Coronary artery (tissue), 2 donors: ENCODE data around the gene PAX5.

Experiments
- DNase-seq: peaks from one replicate; pipeline ENCODE4 v3.0.0-alpha.2; 2017; ENCODE audit warnings: low spot score
- H3K27ac ChIP-seq, 2 donors: fragments of 200-600 bp; sonication (generic); one replicate each; pipeline ENCODE4 v1.5.1; 2016 to 2019
- H3K4me3 ChIP-seq: fragments of 200-600 bp; sonication (generic); 2 replicates; pipeline ENCODE4 v1.5.1; 2016; ENCODE audit warnings: mild to moderate bottlenecking, moderate library complexity
- TF ChIP-seq, protein P1 (sequence below): fragments of 200-600 bp; sonication (generic); IDR thresholded peaks from one replicate; pipeline ENCODE4 v1.5.1; 2019; ENCODE audit warnings: antibody characterized with exemption

The PAX5 gene

DNA sequence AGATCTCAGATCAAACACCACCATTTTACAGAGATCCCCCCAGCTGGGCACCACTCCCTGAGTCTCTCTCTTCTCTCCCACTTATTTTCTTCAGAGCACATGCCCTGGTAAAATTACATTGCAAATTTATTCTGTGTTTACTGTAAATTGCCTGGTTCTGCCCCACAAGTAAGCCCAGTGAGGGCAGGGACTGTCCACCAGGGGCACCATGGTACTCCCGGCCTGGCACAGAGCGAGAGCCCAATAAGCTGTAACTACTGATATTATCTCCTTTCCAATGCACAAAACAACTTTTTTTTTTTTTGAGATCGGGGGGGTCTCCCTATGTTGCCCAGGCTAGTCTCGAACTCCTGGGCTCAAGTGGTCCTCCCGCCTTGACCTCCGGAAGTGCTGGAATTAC is 123.0 kb downstream of the PAX5 start:
- no peak for DNase-seq
- no peak overlapping the region for H3K27ac ChIP-seq
- H3K4me3 ChIP-seq, result no peak overlapping the region
- TF ChIP-seq, protein P1, sequence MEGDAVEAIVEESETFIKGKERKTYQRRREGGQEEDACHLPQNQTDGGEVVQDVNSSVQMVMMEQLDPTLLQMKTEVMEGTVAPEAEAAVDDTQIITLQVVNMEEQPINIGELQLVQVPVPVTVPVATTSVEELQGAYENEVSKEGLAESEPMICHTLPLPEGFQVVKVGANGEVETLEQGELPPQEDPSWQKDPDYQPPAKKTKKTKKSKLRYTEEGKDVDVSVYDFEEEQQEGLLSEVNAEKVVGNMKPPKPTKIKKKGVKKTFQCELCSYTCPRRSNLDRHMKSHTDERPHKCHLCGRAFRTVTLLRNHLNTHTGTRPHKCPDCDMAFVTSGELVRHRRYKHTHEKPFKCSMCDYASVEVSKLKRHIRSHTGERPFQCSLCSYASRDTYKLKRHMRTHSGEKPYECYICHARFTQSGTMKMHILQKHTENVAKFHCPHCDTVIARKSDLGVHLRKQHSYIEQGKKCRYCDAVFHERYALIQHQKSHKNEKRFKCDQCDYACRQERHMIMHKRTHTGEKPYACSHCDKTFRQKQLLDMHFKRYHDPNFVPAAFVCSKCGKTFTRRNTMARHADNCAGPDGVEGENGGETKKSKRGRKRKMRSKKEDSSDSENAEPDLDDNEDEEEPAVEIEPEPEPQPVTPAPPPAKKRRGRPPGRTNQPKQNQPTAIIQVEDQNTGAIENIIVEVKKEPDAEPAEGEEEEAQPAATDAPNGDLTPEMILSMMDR, result no peak

DNA sequence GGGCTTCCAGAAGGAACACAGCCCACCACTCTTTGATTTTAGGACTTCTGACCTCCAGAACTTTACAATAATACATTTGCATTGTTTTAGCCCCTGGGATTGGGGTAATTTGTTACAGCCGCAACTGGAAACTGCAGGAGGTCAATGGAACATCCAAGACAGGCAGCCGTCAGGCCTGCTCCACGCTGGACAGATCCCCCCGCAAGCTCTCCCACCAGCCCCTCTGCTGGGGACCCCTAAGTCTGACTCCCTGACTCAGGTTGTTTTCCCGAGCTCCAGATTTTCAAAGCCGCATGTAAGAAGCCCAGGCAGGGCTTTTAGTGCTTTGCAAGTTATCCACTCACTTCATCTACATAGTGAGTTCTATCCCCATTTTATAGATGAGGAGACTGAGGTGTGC is 127.6 kb downstream of the PAX5 start:
- no peak for DNase-seq
- TF ChIP-seq, protein P1, result no peak
- Histone ChIP-seq H3K4me3 (no peak overlapping the region), H3K27ac (no peak overlapping the region)

DNA sequence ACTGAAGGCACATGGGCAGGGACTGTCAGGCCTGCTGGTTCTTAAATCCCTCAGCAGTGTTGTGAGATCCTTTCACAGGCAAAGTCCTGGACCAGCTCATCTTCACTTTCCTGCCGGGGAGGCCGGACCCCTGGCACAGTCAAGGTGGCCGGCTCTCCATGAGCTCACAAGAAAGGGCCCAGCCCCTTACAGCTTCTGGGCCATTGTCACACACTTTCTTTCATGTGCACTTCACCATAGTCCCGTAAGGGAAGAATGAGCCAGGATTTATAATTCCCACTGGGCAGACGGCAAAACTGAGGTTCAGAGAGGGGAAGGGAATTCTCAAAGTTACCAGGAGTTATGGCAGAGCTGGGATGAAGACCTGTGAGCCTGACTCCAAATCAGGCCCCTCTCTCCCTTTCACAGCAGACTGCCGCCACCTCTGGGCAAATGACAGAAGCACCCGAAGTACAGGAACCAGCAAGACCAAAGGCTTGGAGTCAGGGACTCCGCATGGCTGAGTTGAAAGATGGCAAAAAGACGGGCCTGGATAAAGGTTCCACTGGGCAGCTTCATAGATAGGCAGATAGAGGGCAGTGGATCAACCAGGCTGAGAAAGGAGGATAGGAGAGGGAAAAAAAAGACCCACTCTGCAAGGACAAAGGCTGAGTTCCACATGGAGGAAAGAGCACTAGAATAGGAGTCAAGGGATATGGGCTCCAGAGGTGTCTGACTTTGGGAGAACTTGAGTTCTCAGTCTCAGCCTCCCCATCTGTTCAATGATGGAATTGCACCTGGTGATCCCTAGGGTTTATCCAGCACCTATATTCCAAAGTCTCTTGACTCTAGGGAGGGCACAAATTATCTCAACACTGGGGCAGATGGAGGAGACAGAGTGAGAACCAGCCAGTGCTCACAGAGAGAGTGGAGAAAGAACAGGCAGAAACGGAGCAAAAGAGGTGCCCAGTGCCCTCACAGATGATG is 128.7 kb downstream of the PAX5 start:
- TF ChIP-seq, protein P1, result no peak
- H3K4me3 ChIP-seq, result no peak overlapping the region
- H3K27ac ChIP-seq, result no peak overlapping the region
- no peak for DNase-seq

DNA sequence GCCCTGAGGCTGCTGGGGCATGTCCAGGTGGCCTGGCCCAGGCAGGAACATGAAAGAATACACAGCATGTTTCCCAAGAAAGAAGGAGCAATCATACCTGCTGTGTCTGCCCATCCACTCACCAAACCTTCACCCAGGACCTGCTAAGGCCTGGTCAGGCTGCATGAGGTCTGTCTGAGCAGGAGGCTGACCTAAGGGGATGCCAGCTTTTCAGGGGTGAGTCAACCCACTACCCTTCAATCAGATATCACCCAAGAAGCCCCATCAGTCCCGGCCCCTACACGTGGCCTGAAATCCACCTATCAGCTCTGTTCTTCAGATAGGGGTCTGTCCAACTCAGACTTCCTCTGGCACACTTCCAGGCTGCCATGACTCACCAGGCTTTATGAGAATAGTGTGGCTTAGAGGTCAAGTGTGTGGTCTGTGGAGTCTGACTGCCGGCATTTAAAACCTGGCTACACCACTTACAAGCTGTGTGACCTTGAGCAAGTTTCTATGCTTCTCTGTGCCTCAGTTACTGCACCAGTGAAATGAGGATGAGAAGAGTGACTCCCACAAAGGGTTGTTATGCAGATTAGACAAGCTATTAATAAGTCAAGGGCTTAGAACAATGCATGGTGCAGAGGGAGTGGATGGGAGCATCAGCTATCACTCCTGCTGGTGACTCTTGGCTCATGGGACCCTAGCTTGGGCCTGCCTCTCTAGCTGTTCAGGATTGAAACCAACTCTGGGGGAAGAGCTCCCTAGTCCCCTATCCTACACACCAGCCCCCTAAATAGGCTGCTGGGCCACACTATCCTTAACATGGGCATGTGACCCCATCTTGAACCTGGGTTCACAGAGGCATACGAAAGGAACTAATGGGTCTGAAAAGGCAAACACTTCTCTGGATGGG is 130.3 kb downstream of the PAX5 start:
- TF ChIP-seq, protein P1, result no peak
- H3K27ac ChIP-seq, result no peak overlapping the region
- no peak for DNase-seq
- H3K4me3 ChIP-seq, result no peak overlapping the region

DNA sequence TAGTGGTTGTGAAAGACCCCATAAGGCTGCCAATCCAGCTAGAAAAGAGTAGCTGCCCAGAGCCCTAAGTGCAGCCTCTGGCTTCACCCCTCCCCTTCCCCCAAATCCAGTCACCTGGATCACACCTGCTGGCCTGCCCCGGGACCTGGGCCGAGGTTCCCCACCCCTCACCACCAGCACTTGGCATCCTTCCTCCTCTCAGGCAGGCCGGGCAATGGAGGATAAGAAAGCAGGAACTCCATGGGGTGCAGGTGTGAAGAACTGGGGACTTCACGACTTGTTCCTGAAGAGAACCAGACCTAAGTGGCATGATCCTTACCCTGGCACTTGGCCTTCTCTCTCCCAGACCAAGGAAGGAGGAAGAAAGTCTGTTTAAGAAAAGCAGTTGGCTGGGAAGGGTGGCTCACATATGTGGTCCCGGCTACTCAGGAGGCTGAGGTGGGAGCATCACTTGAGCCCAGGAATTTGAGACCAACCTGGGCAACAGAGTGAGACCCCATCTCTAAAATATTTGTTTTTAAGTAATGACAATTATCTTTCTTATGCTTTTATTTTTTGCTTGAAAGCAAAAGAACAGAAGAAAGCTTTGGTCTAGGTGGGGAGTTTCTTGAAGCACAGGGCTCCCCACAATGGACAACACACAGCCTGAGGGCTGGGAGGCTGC is 131.1 kb downstream of the PAX5 start:
- Histone ChIP-seq H3K27ac (no peak overlapping the region), H3K4me3 (no peak overlapping the region)
- no peak for DNase-seq
- TF ChIP-seq, protein P1, result no peak

DNA sequence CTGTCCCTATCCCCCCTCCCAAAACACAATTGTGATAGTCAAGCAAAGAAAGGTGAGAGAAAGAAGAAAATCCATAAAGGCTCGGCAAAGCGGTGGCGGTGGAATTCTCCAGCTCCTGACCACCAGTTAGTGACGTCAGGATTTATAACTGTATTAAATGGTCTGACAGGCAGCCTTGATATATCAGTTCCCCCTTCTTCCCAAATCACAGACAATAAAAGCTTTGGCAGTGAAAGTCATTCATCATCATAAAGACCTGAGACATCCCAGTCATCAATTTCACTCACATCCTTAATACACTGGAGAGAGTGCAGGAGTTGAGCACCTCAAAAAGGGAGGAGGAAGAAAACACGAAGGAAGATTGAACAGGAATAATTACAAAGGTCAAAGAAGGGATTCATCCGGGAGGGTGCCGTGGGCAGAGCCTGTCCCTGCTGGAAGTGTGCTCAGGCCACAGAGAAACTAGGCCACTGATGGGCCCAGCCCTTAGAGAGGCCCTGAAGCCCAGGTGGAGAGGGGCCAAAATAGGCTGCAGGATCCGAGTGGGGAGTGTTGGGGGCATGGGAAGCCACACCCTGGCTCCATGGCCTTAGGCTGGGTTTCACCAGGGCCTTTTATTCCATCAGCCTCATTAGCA is 131.9 kb downstream of the PAX5 start:
- Histone ChIP-seq H3K4me3 (no peak overlapping the region), H3K27ac (no peak overlapping the region)
- no peak for DNase-seq
- TF ChIP-seq, protein P1, result no peak
